B cell (primary cell): Measurements from ENCODE around the gene NKD2. TPM values are rescaled to one million over a fixed set of nuclear protein-coding genes. Genes with fewer than 3 reads are reported as not detected.

ENCODE experiments used
- ATAC-seq: fragments of 200-7000 bp; cut with Tn5 transposase; one replicate; pipeline ENCODE4 v1.10.0; 2021; ENCODE audit warnings: low read depth, mild to moderate bottlenecking, moderate number of reproducible peaks, moderate library complexity
- CTCF ChIA-PET: fragments of 350-600 bp; sonication (Branson Sonifier 250); formaldehyde crosslinking; loops from one replicate; lab custom pipeline; 2021; ENCODE audit warnings: antibody characterized with exemption, inconsistent platforms; lab: Charles Lee
- POLR2A ChIA-PET: fragments of 350-600 bp; sonication (Branson Sonifier 250); formaldehyde crosslinking; loops from one replicate; lab custom pipeline; 2021; ENCODE audit warnings: antibody characterized with exemption; lab: Charles Lee
- DNase-seq: peaks from one replicate; pipeline ENCODE4 v3.0.0; 2013
- H2AFZ ChIP-seq: 2 replicates; pipeline ENCODE4 v1.6.1; 2012; ENCODE audit warnings: mild to moderate bottlenecking, low read depth, low read length; ENCODE audit not compliant: insufficient read depth, poor library complexity, severe bottlenecking
- H3K27ac ChIP-seq, 2 donors: 1 replicate in 1 of 2; 2 replicates in 1 of 2; pipeline ENCODE4 v1.5.1; 2012 to 2013; ENCODE audit warnings: low read length in 2 of 2, mild to moderate bottlenecking in 2 of 2, moderate library complexity in 1 of 2
- H3K27me3 ChIP-seq, 4 experiments: fragments of 200-600 bp in 1 of 4; sonication (generic) in 1 of 4; replicated peaks in 1 of 4; 1 replicate in 2 of 4; 2 replicates in 2 of 4; pipeline versions ENCODE4 v1.6.1 to v1.7.0; 2013 to 2016; ENCODE audit warnings: low read length in 3 of 4, mild to moderate bottlenecking in 2 of 4, mixed read lengths in 1 of 4, moderate library complexity in 1 of 4; ENCODE audit not compliant: insufficient read depth in 4 of 4, control insufficient read depth in 3 of 4; ENCODE audit errors: control extremely low read depth in 1 of 4
- H3K36me3 ChIP-seq, 2 experiments: replicated peaks in 1 of 2; 1 replicate in 1 of 2; 2 replicates in 1 of 2; pipeline versions ENCODE4 v1.6.1 to v1.7.1; 2013; ENCODE audit warnings: low read length in 1 of 2; ENCODE audit not compliant: insufficient read depth in 2 of 2, control insufficient read depth in 1 of 2; ENCODE audit errors: control extremely low read depth in 1 of 2, extremely low read depth in 1 of 2
- H3K4me1 ChIP-seq, 2 donors: fragments of 200-600 bp in 1 of 2; sonication (generic) in 1 of 2; 1 replicate in 1 of 2; 2 replicates in 1 of 2; pipeline versions ENCODE4 v1.5.1 to v1.6.1; 2013 to 2017; ENCODE audit warnings: low read length in 2 of 2; ENCODE audit not compliant: control insufficient read depth in 2 of 2, insufficient read depth in 2 of 2
- H3K4me2 ChIP-seq: replicated peaks from 2 replicates; pipeline ENCODE3; 2012; ENCODE audit warnings: mild to moderate bottlenecking, low read depth, low read length; ENCODE audit not compliant: poor library complexity, severe bottlenecking
- H3K4me3 ChIP-seq, 5 experiments: fragments of 200-600 bp in 1 of 5; sonication (generic) in 1 of 5; 1 replicate in 3 of 5; 2 replicates in 2 of 5; pipeline versions ENCODE4 v1.5.1 to v1.7.0; 2011 to 2016; ENCODE audit warnings: low read length in 4 of 5, mild to moderate bottlenecking in 4 of 5, low read depth in 2 of 5, control low read depth in 1 of 5, moderate library complexity in 1 of 5; ENCODE audit not compliant: insufficient read depth in 1 of 5; ENCODE audit errors: control extremely low read depth in 1 of 5, extremely low read depth in 1 of 5
- H3K79me2 ChIP-seq: fragments of 200-600 bp; sonication (generic); one replicate; pipeline ENCODE4 v1.6.0; 2016; ENCODE audit warnings: low read length; ENCODE audit not compliant: control insufficient read depth, insufficient read depth
- H3K9ac ChIP-seq: fragments of 200-600 bp; sonication (generic); 2 replicates; pipeline ENCODE4 v1.6.1; 2017; ENCODE audit warnings: mild to moderate bottlenecking, low read length, moderate library complexity
- H3K9me3 ChIP-seq, 3 donors: one replicate each; pipeline versions ENCODE4 v1.6.1 to v1.7.1; 2013; ENCODE audit warnings: low read length in 2 of 3; ENCODE audit not compliant: control insufficient read depth in 2 of 3, insufficient read depth in 1 of 3; ENCODE audit errors: control extremely low read depth in 1 of 3
- H4K20me1 ChIP-seq: 2 replicates; pipeline ENCODE4 v1.6.0; 2012; ENCODE audit warnings: mild to moderate bottlenecking, low read length; ENCODE audit not compliant: insufficient read depth, control insufficient read depth, poor library complexity, severe bottlenecking
- H3K27ac Mint-ChIP-seq: one replicate; pipeline ENCODE4 v1.8.0; 2021; ENCODE audit warnings: mixed read lengths
- H3K27me3 Mint-ChIP-seq: one replicate; pipeline ENCODE4 v1.8.0; 2021; ENCODE audit warnings: mixed read lengths
- H3K4me1 Mint-ChIP-seq: one replicate; pipeline ENCODE4 v1.8.0; 2021; ENCODE audit warnings: mixed read lengths
- H3K4me3 Mint-ChIP-seq: one replicate; pipeline ENCODE4 v1.8.0; 2021; ENCODE audit warnings: mixed read lengths
- H3K9me3 Mint-ChIP-seq: one replicate; pipeline ENCODE4 v1.8.0; 2022; ENCODE audit warnings: mixed read lengths; ENCODE audit not compliant: insufficient read depth
- EZH2 ChIP-seq: IDR thresholded peaks from 2 replicates; pipeline ENCODE4 v1.6.1; 2012; ENCODE audit warnings: borderline replicate concordance, low read depth, mild to moderate bottlenecking, moderate library complexity, low read length; ENCODE audit not compliant: insufficient read depth, poor library complexity, severe bottlenecking
- WGBS: methylation state at CpG from one replicate; pipeline ENCODE4 v1.1.5; 2013; ENCODE audit warnings: missing lambda C conversion rate; ENCODE audit not compliant: insufficient coverage; 5-methylcytosine and 5-hydroxymethylcytosine counted together
- intact Hi-C: fragments of 100-400 bp; cut with micrococcal nuclease; formaldehyde crosslinking; loops from one replicate; pipeline ENCODE4 v1.10.0; 2022
- polyA plus RNA-seq: library from polyadenylated mRNA; depleted of rRNA; stranded (reverse); fragments of >200 nt; gene quantifications from 2 replicates; pipeline ENCODE4 v1.2.3, GENCODE V29; 2012
- total RNA-seq, 2 donors: library from RNA; stranded (reverse); fragments of 120-200 nt in 1 of 2; gene quantifications; 1 replicate in 1 of 2; 2 replicates in 1 of 2; pipeline versions ENCODE4 v1.2.3 to v1.2.4, GENCODE V29; 2013 to 2022
- TF ChIP-seq, protein P1 (sequence below): fragments of 200-600 bp; IDR thresholded peaks from one replicate; pipeline ENCODE4 v1.8.0; 2022; ENCODE audit warnings: antibody characterized with exemption, mild to moderate bottlenecking

Gene NKD2
- total and polyA plus RNA-seq, 2 donors (not counting 1 experiment from before 2014, with no cell fraction given): 0.12 to 0.34 TPM

DNA sequence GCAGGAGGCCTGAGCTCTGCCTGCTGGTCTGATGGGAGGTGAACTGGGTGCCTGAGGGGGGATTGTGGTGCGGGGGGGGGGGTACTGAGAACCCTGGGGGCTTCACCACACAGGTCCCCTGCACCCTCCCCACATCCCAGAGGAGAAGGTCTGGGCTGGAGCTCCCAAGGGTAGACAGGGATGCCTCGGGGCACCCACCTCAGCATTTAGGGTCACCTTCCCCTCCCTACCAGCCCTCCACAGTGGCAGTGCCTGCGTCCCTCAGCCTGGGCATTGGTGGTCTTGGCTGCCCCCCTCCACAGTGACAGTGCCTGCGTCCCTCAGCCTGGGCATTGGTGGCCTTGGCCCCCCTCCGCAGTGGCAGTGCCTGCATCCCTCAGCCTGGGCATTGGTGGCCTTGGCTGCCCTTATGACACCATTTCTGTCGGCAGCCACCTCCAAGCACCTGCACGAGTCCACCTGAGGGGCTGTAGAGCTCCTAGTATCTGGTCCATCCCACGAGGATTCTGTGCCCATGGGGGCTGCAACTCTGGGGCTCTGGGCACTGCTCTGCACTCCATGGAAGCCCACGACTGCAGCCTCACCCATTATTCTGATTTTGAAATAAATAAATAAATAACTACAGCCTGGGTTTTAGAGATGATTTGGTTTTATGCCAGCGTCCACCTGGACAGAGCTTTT, 21.5 kb downstream of the NKD2 start:
- H2AFZ ChIP-seq: no peak overlapping the region
- DNase-seq (no peak), ATAC-seq (no peak)
- H3K9me3 Mint-ChIP-seq: no peaks in the 10 kb centered on the region
- WGBS: 77% methylated on average over 7 of the region's 10 CpGs
- H3K4me2 ChIP-seq: no peak overlapping the region
- no peak overlapping the region for H3K27ac Mint-ChIP-seq
- peaks cover 0 to 2% (median 0%) of the 10 kb centered on the region in 3 donors for H3K9me3 ChIP-seq
- intact Hi-C loops: no loop called here
- no peak overlapping the region for H3K27ac ChIP-seq
- CTCF ChIA-PET: no interaction called here
- no peaks in the 10 kb centered on the region for H3K36me3 ChIP-seq
- H3K27me3 Mint-ChIP-seq: peaks cover 6% of the 10 kb centered on the region
- H3K9ac ChIP-seq: no peak overlapping the region
- TF ChIP-seq EZH2: no peak
- TF ChIP-seq, protein P1, sequence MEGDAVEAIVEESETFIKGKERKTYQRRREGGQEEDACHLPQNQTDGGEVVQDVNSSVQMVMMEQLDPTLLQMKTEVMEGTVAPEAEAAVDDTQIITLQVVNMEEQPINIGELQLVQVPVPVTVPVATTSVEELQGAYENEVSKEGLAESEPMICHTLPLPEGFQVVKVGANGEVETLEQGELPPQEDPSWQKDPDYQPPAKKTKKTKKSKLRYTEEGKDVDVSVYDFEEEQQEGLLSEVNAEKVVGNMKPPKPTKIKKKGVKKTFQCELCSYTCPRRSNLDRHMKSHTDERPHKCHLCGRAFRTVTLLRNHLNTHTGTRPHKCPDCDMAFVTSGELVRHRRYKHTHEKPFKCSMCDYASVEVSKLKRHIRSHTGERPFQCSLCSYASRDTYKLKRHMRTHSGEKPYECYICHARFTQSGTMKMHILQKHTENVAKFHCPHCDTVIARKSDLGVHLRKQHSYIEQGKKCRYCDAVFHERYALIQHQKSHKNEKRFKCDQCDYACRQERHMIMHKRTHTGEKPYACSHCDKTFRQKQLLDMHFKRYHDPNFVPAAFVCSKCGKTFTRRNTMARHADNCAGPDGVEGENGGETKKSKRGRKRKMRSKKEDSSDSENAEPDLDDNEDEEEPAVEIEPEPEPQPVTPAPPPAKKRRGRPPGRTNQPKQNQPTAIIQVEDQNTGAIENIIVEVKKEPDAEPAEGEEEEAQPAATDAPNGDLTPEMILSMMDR: no peak
- no peaks in the 10 kb centered on the region for H4K20me1 ChIP-seq
- H3K4me1 ChIP-seq: no peaks in the 10 kb centered on the region
- no peak overlapping the region for H3K4me3 ChIP-seq
- peaks cover 0 to 22% (median under 1%) of the 10 kb centered on the region in 4 experiments for H3K27me3 ChIP-seq
- H3K4me1 Mint-ChIP-seq: no peaks in the 10 kb centered on the region
- no peak overlapping the region for H3K4me3 Mint-ChIP-seq
- POLR2A ChIA-PET: no interaction called here
- H3K79me2 ChIP-seq: no peaks in the 10 kb centered on the region

DNA sequence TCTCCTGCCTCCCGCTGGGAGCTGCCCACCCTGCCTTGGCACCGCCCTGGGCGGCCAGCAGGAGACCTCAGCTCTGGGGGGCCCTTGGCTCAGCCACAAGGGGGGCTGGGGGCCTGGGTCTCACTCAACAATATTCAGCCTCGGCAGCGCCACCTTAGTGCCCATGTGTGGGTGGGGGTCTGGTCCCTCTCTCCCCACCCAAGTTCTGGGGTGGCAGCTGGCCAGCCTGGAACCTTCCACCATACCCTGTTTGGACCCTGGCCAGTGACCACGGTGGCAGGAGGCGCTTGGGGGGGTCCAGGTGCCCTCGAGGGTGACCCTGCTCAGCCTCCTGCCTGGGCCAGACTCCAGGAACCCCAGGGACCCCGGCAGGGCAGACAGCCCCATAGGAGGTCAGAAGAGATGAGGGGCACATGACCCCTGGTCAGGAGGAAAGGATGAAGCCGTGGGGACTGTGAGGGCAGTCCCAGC, 22.2 kb downstream of the NKD2 start:
- Mint-ChIP-seq H3K9me3 (no peaks in the 10 kb centered on the region), H3K4me1 (no peaks in the 10 kb centered on the region), H3K27ac (no peak overlapping the region), H3K27me3 (peaks cover 6% of the 10 kb centered on the region), H3K4me3 (no peak overlapping the region)
- Histone ChIP-seq H3K27me3 (peaks cover 0 to 24% (median under 1%) of the 10 kb centered on the region in 4 experiments), H3K79me2 (no peaks in the 10 kb centered on the region), H4K20me1 (no peaks in the 10 kb centered on the region), H3K27ac (no peak overlapping the region), H3K9ac (no peak overlapping the region), H3K4me3 (no peak overlapping the region), H3K36me3 (no peaks in the 10 kb centered on the region), H2AFZ (no peak overlapping the region), H3K9me3 (peaks cover 0 to 2% (median 0%) of the 10 kb centered on the region in 3 donors), H3K4me1 (no peaks in the 10 kb centered on the region), H3K4me2 (no peak overlapping the region)
- intact Hi-C loops: no loop called here
- ChIA-PET CTCF (no interaction called here), POLR2A (no interaction called here)
- TF ChIP-seq EZH2: no peak
- TF ChIP-seq, protein P1: no peak
- 77% methylated on average over 7 of the region's 10 CpGs for WGBS
- ATAC-seq: no peak
- DNase-seq: no peak
